OCI-LY7 (cell line): ENCODE measurements around the gene OAF.

ENCODE experiments used
- EZH2phosphoT487 ChIP-seq: fragments of 200-600 bp; sonication (generic); IDR thresholded peaks from 2 replicates; pipeline ENCODE4 v1.6.1; 2018; ENCODE audit warnings: low read depth, borderline replicate concordance, mild to moderate bottlenecking, mixed run types, antibody characterized with exemption, low read length, moderate library complexity, mixed read lengths
- TF ChIP-seq, protein P1 (sequence below): fragments of 200-600 bp; sonication (generic); conservative IDR thresholded peaks from 2 replicates; pipeline ENCODE4 v1.5.1; 2014; ENCODE audit warnings: mild to moderate bottlenecking, antibody characterized with exemption, low read length, moderate library complexity, mixed read lengths

DNA sequence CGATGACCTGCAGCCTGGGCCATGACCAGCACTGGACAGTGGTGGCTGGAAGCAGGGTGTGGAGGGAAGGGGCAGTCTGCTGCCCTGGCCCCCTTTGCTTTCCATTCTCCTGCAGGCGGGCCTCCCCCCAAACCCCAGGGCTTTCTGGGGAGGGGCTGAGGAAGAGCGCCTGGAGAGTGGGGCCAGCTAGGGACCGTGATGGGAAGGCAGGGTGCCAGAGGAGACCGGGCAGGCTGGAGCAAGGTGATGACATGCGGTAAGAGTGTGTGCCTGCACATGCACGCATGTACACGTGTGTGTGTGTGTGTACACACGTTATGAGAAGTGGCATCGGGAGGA is 7.8 kb downstream of the OAF start:
- TF ChIP-seq, protein P1, sequence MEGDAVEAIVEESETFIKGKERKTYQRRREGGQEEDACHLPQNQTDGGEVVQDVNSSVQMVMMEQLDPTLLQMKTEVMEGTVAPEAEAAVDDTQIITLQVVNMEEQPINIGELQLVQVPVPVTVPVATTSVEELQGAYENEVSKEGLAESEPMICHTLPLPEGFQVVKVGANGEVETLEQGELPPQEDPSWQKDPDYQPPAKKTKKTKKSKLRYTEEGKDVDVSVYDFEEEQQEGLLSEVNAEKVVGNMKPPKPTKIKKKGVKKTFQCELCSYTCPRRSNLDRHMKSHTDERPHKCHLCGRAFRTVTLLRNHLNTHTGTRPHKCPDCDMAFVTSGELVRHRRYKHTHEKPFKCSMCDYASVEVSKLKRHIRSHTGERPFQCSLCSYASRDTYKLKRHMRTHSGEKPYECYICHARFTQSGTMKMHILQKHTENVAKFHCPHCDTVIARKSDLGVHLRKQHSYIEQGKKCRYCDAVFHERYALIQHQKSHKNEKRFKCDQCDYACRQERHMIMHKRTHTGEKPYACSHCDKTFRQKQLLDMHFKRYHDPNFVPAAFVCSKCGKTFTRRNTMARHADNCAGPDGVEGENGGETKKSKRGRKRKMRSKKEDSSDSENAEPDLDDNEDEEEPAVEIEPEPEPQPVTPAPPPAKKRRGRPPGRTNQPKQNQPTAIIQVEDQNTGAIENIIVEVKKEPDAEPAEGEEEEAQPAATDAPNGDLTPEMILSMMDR = no peak
- TF ChIP-seq EZH2phosphoT487 = no peak
